SK-N-SH (cell line): ENCODE measurements around the gene NPPB. TPM values are rescaled to one million over a fixed set of nuclear protein-coding genes. Genes with fewer than 3 reads are reported as not detected.

Experiments
- CTCF ChIA-PET: fragments of 300-600, 350-600 bp; formaldehyde crosslinking; extraction: SDS; loops from one replicate; lab custom pipeline; 2021; lab: Yijun Ruan, JAX
- POLR2A ChIA-PET: fragments of 350-600 bp; sonication (Branson Sonifier 250); formaldehyde crosslinking; extraction: SDS; loops from one replicate; lab custom pipeline; 2020; ENCODE audit warnings: antibody characterized with exemption, inconsistent platforms; lab: Yijun Ruan, JAX
- DNase-seq: peaks from one replicate; pipeline ENCODE4 v3.0.0; 2012
- H2AFZ ChIP-seq: fragments of 200-600 bp; sonication (generic); 2 replicates; pipeline ENCODE4 v1.8.1; 2016; ENCODE audit warnings: antibody characterized with exemption, mild to moderate bottlenecking, low read depth
- H3F3A ChIP-seq: fragments of 200-600 bp; sonication (generic); replicated peaks from 2 replicates; pipeline ENCODE3; 2016; ENCODE audit warnings: antibody characterized with exemption, mild to moderate bottlenecking; ENCODE audit not compliant: insufficient read depth
- H3K27ac ChIP-seq, 2 experiments: fragments of 200-500 bp in 1 of 2; fragments of 200-600 bp in 1 of 2; sonication (Bioruptor generic) in 1 of 2; sonication (generic), shearing (Covaris generic) in 1 of 2; 2 replicates each; pipeline versions ENCODE4 v1.5.1 to v1.6.1; 2014 to 2016; ENCODE audit warnings: low read depth in 2 of 2, inconsistent platforms in 1 of 2, low read length in 1 of 2, mild to moderate bottlenecking in 1 of 2, mixed read lengths in 1 of 2
- H3K27me3 ChIP-seq: fragments of 200-600 bp; sonication (generic), shearing (Covaris generic); 2 replicates; pipeline ENCODE4 v1.6.1; 2016; ENCODE audit warnings: mixed run types; ENCODE audit not compliant: insufficient read depth
- H3K36me3 ChIP-seq, 2 experiments: fragments of 200-500 bp in 1 of 2; fragments of 200-600 bp in 1 of 2; sonication (Bioruptor generic) in 1 of 2; sonication (generic) in 1 of 2; replicated peaks in 1 of 2; 2 replicates each; pipeline versions ENCODE3 to v1.5.1; 2014 to 2016; ENCODE audit warnings: low read length in 1 of 2, mild to moderate bottlenecking in 1 of 2; ENCODE audit not compliant: insufficient read depth in 2 of 2, control insufficient read depth in 1 of 2
- H3K4me1 ChIP-seq, 2 experiments: fragments of 200-500 bp in 1 of 2; fragments of 200-600 bp in 1 of 2; sonication (Bioruptor generic) in 1 of 2; sonication (generic), shearing (Covaris generic) in 1 of 2; 2 replicates each; pipeline versions ENCODE4 v1.5.1 to v1.6.1; 2014 to 2016; ENCODE audit warnings: low read depth in 1 of 2, low read length in 1 of 2, mixed run types in 1 of 2; ENCODE audit not compliant: insufficient read depth in 2 of 2, control insufficient read depth in 1 of 2
- H3K4me2 ChIP-seq: fragments of 200-600 bp; sonication (generic), shearing (Covaris generic); 2 replicates; pipeline ENCODE4 v1.6.1; 2017; ENCODE audit warnings: mixed run types
- H3K4me3 ChIP-seq, 2 experiments: fragments of 200-500 bp in 1 of 2; fragments of 200-600 bp in 1 of 2; sonication (Bioruptor generic) in 1 of 2; sonication (generic), shearing (Covaris generic) in 1 of 2; 2 replicates each; pipeline versions ENCODE4 v1.5.1 to v1.8.1; 2014 to 2016; ENCODE audit warnings: low read depth in 2 of 2, inconsistent platforms in 1 of 2, low read length in 1 of 2, mild to moderate bottlenecking in 1 of 2, mixed read lengths in 1 of 2, moderate library complexity in 1 of 2
- H3K79me2 ChIP-seq: fragments of 200-600 bp; sonication (generic); 2 replicates; pipeline ENCODE4 v1.8.1; 2017; ENCODE audit warnings: mild to moderate bottlenecking; ENCODE audit not compliant: insufficient read depth
- H3K9ac ChIP-seq: fragments of 200-600 bp; sonication (generic); 2 replicates; pipeline ENCODE4 v1.6.1; 2017; ENCODE audit warnings: mixed run types
- H3K9me2 ChIP-seq: fragments of 200-600 bp; sonication (generic); 2 replicates; pipeline ENCODE4 v1.6.1; 2017; ENCODE audit warnings: mixed run types
- H3K9me3 ChIP-seq: fragments of 200-600 bp; sonication (generic); 2 replicates; pipeline ENCODE4 v1.6.1; 2017; ENCODE audit warnings: mixed run types, mild to moderate bottlenecking, moderate library complexity
- H4K20me1 ChIP-seq: fragments of 200-600 bp; sonication (generic); 2 replicates; pipeline ENCODE4 v1.6.1; 2017; ENCODE audit warnings: mild to moderate bottlenecking, mixed run types; ENCODE audit not compliant: insufficient read depth
- CHD2 ChIP-seq: fragments of 150-350 bp; IDR thresholded peaks from 2 replicates; pipeline ENCODE4 v1.6.1; 2018; ENCODE audit warnings: low read length; ENCODE audit not compliant: partially characterized antibody
- ELF1 ChIP-seq: IDR thresholded peaks from 2 replicates; pipeline ENCODE4 v1.4.0; 2012
- EZH2phosphoT487 ChIP-seq: fragments of 200-600 bp; sonication (generic); IDR thresholded peaks from 2 replicates; pipeline ENCODE4 v1.6.1; 2017; ENCODE audit warnings: low read depth, mixed run types, mild to moderate bottlenecking, antibody characterized with exemption, moderate library complexity, borderline replicate concordance
- FOXJ3 ChIP-seq: sonication (generic); formaldehyde crosslinking; IDR thresholded peaks from 2 replicates; pipeline ENCODE4 v1.5.1; 2020; ENCODE audit warnings: mild to moderate bottlenecking, missing genetic modification reagents
- FOXM1 ChIP-seq: IDR thresholded peaks from 2 replicates; pipeline ENCODE4 v1.4.0; 2012; ENCODE audit warnings: low read depth, mild to moderate bottlenecking
- JUND ChIP-seq: IDR thresholded peaks from 2 replicates; pipeline ENCODE4 v1.4.0; 2012
- MEF2A ChIP-seq: IDR thresholded peaks from 2 replicates; pipeline ENCODE4 v1.4.0; 2012; ENCODE audit warnings: low read depth, borderline replicate concordance
- NFIC ChIP-seq: IDR thresholded peaks from 2 replicates; pipeline ENCODE4 v1.4.0; 2012; ENCODE audit warnings: borderline replicate concordance
- NRF1 ChIP-seq: IDR thresholded peaks from 2 replicates; pipeline ENCODE4 v1.6.1; 2012; ENCODE audit warnings: low read depth, mild to moderate bottlenecking, low read length
- RFX5 ChIP-seq: IDR thresholded peaks from 2 replicates; pipeline ENCODE4 v1.6.1; 2012; ENCODE audit warnings: mild to moderate bottlenecking, improper control_type of control experiment, low read length
- RXRA ChIP-seq: IDR thresholded peaks from 2 replicates; pipeline ENCODE4 v1.4.0; 2012; ENCODE audit warnings: low read depth, mild to moderate bottlenecking, borderline replicate concordance
- SIN3A ChIP-seq: IDR thresholded peaks from 2 replicates; pipeline ENCODE4 v1.6.1; 2012; ENCODE audit warnings: low read depth, mild to moderate bottlenecking, low read length, moderate library complexity, borderline replicate concordance
- SMC3 ChIP-seq: IDR thresholded peaks from 2 replicates; pipeline ENCODE4 v1.6.1; 2012; ENCODE audit warnings: low read depth, low read length, improper control_type of control experiment
- TEAD4 ChIP-seq: IDR thresholded peaks from 2 replicates; pipeline ENCODE4 v1.4.0; 2012; ENCODE audit warnings: mild to moderate bottlenecking, borderline replicate concordance; ENCODE audit not compliant: insufficient read depth
- WGBS: methylation state at CpG from one replicate; pipeline ENCODE4 v1.1.6; 2017; ENCODE audit warnings: low lambda C conversion rate; 5-methylcytosine and 5-hydroxymethylcytosine counted together
- polyA plus RNA-seq, 3 experiments: library from polyadenylated mRNA; depleted of rRNA; stranded (reverse); fragments of >200 nt; gene quantifications; 2 replicates each; pipeline ENCODE4 v1.2.3, GENCODE V29; 2012
- TF ChIP-seq, protein P1 (sequence below): IDR thresholded peaks from 2 replicates; pipeline ENCODE4 v1.4.0; 2012; ENCODE audit warnings: low read depth
- TF ChIP-seq, protein P2 (sequence below): IDR thresholded peaks from 2 replicates; pipeline ENCODE4 v1.4.0; 2012; ENCODE audit warnings: low read depth, borderline replicate concordance
- TF ChIP-seq, protein P3 (sequence below): IDR thresholded peaks from 2 replicates; pipeline ENCODE4 v1.6.1; 2012; ENCODE audit warnings: mild to moderate bottlenecking, low read depth, low read length, moderate library complexity
- TF ChIP-seq, protein P4 (sequence below): fragments of 150-350 bp; IDR thresholded peaks from 2 replicates; pipeline ENCODE4 v1.6.1; 2016; ENCODE audit warnings: mild to moderate bottlenecking, low read depth, low read length
- TF ChIP-seq, protein P5 (sequence below): IDR thresholded peaks from 2 replicates; pipeline ENCODE4; 2012
- TF ChIP-seq, protein P6 (sequence below): IDR thresholded peaks from 2 replicates; pipeline ENCODE4 v1.4.0; 2012; ENCODE audit warnings: low read depth, borderline replicate concordance

Gene NPPB
- polyA plus RNA-seq, 1 of the 3 experiments (the other 2 are of a cell fraction), result 0.85 TPM

DNA sequence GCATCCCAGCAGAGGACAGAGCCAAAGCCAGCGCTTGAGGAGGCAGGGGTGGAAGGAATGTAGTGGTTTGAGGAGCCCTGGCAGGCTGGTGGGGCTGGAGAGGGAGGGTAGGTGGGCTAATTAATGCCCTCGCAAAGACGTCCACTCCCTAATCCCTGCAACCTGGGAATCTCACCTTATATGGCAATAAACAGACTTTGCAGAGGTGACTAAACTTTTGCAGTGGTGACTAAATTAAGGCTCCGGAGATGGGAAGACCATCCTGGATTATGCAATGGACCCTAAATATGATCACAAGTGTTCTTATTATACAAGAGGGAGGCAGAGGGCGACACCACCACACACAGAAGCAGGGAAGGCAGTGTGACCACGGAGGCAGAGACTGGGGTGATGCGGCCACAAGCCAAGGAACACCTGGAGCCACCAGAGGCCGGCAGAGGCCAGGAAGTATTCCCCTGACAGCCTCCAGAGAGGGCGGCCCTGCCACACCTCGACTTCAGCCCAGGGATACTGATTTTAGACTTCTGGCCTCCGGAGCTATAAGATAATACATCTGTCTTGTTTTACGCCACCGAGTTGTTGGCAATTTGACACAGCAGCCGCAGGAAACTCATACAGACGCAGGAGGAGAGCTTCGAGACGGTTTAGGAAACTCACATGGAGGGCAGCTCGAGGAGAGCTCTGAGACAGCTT lies 23.1 kb upstream of the NPPB start:
- Histone ChIP-seq H3K27ac (peak overlapping the region in 1 of 2 experiments; percentile 99; a peak in 2 of 4 replicates), H2AFZ (no peak overlapping the region), H3K79me2 (no peaks in the 10 kb centered on the region), H3K9ac (no peak overlapping the region), H3K4me2 (no peak overlapping the region), H3K4me1 (peaks cover 0 to 61% of the 10 kb centered on the region in 2 experiments; a peak in 2 of 4 replicates), H4K20me1 (no peaks in the 10 kb centered on the region), H3F3A (no peaks in the 10 kb centered on the region), H3K27me3 (0 out of 2 replicates have a peak, but pooled peaks cover 3% of the 10 kb centered on the region), H3K36me3 (no peaks in the 10 kb centered on the region), H3K9me3 (no peaks in the 10 kb centered on the region), H3K9me2 (no peaks in the 10 kb centered on the region), H3K4me3 (no peak overlapping the region)
- ChIA-PET CTCF (interaction anchor here (0.9 to 4.6 kb wide), 8 partner anchors 9 to 85 kb away, joined by 4 to 42 read pairs (median 5); no protein-coding TSS in a partner anchor), POLR2A (interaction anchor here (0.6 to 2.2 kb wide), 9 partner anchors 26 to 119 kb away, joined by 3 to 15 read pairs (median 6); partner anchors contain the start of genes CLCN6, MTHFR and NPPA)
- TF ChIP-seq SMC3, result no peak
- TF ChIP-seq NRF1, result no peak
- TF ChIP-seq NFIC, result no peak
- TF ChIP-seq MEF2A, result no peak
- TF ChIP-seq TEAD4, result no peak
- TF ChIP-seq, protein P1, sequence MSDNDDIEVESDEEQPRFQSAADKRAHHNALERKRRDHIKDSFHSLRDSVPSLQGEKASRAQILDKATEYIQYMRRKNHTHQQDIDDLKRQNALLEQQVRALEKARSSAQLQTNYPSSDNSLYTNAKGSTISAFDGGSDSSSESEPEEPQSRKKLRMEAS, result no peak
- TF ChIP-seq, protein P2, sequence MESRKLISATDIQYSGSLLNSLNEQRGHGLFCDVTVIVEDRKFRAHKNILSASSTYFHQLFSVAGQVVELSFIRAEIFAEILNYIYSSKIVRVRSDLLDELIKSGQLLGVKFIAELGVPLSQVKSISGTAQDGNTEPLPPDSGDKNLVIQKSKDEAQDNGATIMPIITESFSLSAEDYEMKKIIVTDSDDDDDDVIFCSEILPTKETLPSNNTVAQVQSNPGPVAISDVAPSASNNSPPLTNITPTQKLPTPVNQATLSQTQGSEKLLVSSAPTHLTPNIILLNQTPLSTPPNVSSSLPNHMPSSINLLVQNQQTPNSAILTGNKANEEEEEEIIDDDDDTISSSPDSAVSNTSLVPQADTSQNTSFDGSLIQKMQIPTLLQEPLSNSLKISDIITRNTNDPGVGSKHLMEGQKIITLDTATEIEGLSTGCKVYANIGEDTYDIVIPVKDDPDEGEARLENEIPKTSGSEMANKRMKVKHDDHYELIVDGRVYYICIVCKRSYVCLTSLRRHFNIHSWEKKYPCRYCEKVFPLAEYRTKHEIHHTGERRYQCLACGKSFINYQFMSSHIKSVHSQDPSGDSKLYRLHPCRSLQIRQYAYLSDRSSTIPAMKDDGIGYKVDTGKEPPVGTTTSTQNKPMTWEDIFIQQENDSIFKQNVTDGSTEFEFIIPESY, result no peak
- no peak for TF ChIP-seq SIN3A
- no peak for TF ChIP-seq CHD2
- no peak for TF ChIP-seq FOXM1
- TF ChIP-seq, protein P3, sequence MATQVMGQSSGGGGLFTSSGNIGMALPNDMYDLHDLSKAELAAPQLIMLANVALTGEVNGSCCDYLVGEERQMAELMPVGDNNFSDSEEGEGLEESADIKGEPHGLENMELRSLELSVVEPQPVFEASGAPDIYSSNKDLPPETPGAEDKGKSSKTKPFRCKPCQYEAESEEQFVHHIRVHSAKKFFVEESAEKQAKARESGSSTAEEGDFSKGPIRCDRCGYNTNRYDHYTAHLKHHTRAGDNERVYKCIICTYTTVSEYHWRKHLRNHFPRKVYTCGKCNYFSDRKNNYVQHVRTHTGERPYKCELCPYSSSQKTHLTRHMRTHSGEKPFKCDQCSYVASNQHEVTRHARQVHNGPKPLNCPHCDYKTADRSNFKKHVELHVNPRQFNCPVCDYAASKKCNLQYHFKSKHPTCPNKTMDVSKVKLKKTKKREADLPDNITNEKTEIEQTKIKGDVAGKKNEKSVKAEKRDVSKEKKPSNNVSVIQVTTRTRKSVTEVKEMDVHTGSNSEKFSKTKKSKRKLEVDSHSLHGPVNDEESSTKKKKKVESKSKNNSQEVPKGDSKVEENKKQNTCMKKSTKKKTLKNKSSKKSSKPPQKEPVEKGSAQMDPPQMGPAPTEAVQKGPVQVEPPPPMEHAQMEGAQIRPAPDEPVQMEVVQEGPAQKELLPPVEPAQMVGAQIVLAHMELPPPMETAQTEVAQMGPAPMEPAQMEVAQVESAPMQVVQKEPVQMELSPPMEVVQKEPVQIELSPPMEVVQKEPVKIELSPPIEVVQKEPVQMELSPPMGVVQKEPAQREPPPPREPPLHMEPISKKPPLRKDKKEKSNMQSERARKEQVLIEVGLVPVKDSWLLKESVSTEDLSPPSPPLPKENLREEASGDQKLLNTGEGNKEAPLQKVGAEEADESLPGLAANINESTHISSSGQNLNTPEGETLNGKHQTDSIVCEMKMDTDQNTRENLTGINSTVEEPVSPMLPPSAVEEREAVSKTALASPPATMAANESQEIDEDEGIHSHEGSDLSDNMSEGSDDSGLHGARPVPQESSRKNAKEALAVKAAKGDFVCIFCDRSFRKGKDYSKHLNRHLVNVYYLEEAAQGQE, result no peak
- no peak for TF ChIP-seq JUND
- TF ChIP-seq, protein P4, sequence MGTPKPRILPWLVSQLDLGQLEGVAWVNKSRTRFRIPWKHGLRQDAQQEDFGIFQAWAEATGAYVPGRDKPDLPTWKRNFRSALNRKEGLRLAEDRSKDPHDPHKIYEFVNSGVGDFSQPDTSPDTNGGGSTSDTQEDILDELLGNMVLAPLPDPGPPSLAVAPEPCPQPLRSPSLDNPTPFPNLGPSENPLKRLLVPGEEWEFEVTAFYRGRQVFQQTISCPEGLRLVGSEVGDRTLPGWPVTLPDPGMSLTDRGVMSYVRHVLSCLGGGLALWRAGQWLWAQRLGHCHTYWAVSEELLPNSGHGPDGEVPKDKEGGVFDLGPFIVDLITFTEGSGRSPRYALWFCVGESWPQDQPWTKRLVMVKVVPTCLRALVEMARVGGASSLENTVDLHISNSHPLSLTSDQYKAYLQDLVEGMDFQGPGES, result no peak
- no peak for TF ChIP-seq EZH2phosphoT487
- TF ChIP-seq RFX5, result no peak
- TF ChIP-seq, protein P5, sequence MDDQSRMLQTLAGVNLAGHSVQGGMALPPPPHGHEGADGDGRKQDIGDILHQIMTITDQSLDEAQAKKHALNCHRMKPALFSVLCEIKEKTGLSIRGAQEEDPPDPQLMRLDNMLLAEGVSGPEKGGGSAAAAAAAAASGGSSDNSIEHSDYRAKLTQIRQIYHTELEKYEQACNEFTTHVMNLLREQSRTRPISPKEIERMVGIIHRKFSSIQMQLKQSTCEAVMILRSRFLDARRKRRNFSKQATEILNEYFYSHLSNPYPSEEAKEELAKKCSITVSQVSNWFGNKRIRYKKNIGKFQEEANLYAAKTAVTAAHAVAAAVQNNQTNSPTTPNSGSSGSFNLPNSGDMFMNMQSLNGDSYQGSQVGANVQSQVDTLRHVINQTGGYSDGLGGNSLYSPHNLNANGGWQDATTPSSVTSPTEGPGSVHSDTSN, result no peak
- no peak for TF ChIP-seq ELF1
- no peak for TF ChIP-seq FOXJ3 (CRISPR knock-in tag)
- TF ChIP-seq, protein P6, sequence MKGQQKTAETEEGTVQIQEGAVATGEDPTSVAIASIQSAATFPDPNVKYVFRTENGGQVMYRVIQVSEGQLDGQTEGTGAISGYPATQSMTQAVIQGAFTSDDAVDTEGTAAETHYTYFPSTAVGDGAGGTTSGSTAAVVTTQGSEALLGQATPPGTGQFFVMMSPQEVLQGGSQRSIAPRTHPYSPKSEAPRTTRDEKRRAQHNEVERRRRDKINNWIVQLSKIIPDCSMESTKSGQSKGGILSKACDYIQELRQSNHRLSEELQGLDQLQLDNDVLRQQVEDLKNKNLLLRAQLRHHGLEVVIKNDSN, result no peak
- TF ChIP-seq RXRA, result no peak
- 66% methylated on average over 14 of the region's 18 CpGs for WGBS
- no peak for DNase-seq
